ENCODE results near the gene MVB12B. TPM values are rescaled to one million over a fixed set of nuclear protein-coding genes. Genes with fewer than 3 reads are reported as not detected.

The MVB12B gene
- total RNA-seq, 4 donors from 2014 or later, result 10.2 to 25.7 (median 14.0) TPM

- peaks cover 22% of the 10 kb centered on the region for H3K4me1 ChIP-seq
- 89% methylated on average over 10 of the region's 10 CpGs for WGBS
- no peak overlapping the region for H3K27ac ChIP-seq
- no peaks in the 10 kb centered on the region for H3K27me3 ChIP-seq
- no peak overlapping the region for H3K4me3 ChIP-seq
- peaks cover 12% of the 10 kb centered on the region for H3K36me3 ChIP-seq
- no peaks in the 10 kb centered on the region for H3K9me3 ChIP-seq
- DNase-seq (ENCODE audit: low spot score in 2 of 2), result no peak
- TF ChIP-seq EP300 (IDR thresholded peaks at IDR 0.05) (no peak), POLR2AphosphoS5 (IDR thresholded peaks at IDR 0.05) (no peak), CTCF (IDR thresholded peaks at IDR 0.05) (no peak), POLR2A (IDR thresholded peaks at IDR 0.05) (no peak)
Observed at GRCh38 chr9:126399789-126400188, 73.2 kb downstream of the MVB12B start.

- peaks cover 12% of the 10 kb centered on the region for H3K36me3 ChIP-seq
- no peaks in the 10 kb centered on the region for H3K9me3 ChIP-seq
- DNase-seq (ENCODE audit: low spot score in 2 of 2), result no peak
- no peak overlapping the region for H3K4me3 ChIP-seq
- H3K27ac ChIP-seq, result no peak overlapping the region
- no peak for TF ChIP-seq POLR2A (IDR thresholded peaks at IDR 0.05)
- TF ChIP-seq POLR2AphosphoS5 (IDR thresholded peaks at IDR 0.05), result no peak
- TF ChIP-seq CTCF (IDR thresholded peaks at IDR 0.05), result no peak
- no peak for TF ChIP-seq EP300 (IDR thresholded peaks at IDR 0.05)
- H3K4me1 ChIP-seq, result peaks cover 14% of the 10 kb centered on the region
- H3K27me3 ChIP-seq, result no peaks in the 10 kb centered on the region
- WGBS, result 68% methylated on average over 6 of the region's 11 CpGs
Observed at GRCh38 chr9:126400571-126400970, 73.9 kb downstream of the MVB12B start.

GRCh38 chr9:126401107-126401506, 74.5 kb downstream of the MVB12B start:
- whole genome bisulfite sequencing, result 66% methylated on average over 6 of the region's 6 CpGs
- Histone ChIP-seq H3K9me3 (no peaks in the 10 kb centered on the region), H3K4me3 (no peak overlapping the region), H3K36me3 (peaks cover 12% of the 10 kb centered on the region), H3K27me3 (no peaks in the 10 kb centered on the region), H3K27ac (no peak overlapping the region), H3K4me1 (peaks cover 14% of the 10 kb centered on the region)
- TF ChIP-seq EP300 (IDR thresholded peaks at IDR 0.05) (no peak), POLR2A (IDR thresholded peaks at IDR 0.05) (no peak), CTCF (IDR thresholded peaks at IDR 0.05) (no peak), POLR2AphosphoS5 (IDR thresholded peaks at IDR 0.05) (no peak)
- DNase-seq (ENCODE audit: low spot score in 2 of 2), result no peak

GRCh38 chr9:126401581-126401980, 75.0 kb downstream of the MVB12B start:
- WGBS, result 88% methylated on average over 12 of the region's 12 CpGs
- Histone ChIP-seq H3K27ac (no peak overlapping the region), H3K4me1 (peaks cover 15% of the 10 kb centered on the region), H3K9me3 (no peaks in the 10 kb centered on the region), H3K27me3 (no peaks in the 10 kb centered on the region), H3K4me3 (no peak overlapping the region), H3K36me3 (peaks cover 9% of the 10 kb centered on the region)
- TF ChIP-seq POLR2A (IDR thresholded peaks at IDR 0.05) (no peak), EP300 (IDR thresholded peaks at IDR 0.05) (no peak), POLR2AphosphoS5 (IDR thresholded peaks at IDR 0.05) (no peak), CTCF (IDR thresholded peaks at IDR 0.05) (no peak)
- no peak for DNase-seq (ENCODE audit: low spot score in 2 of 2)

- Histone ChIP-seq H3K27me3 (no peaks in the 10 kb centered on the region), H3K9me3 (no peaks in the 10 kb centered on the region), H3K27ac (no peak overlapping the region), H3K36me3 (peaks cover 4% of the 10 kb centered on the region), H3K4me1 (peaks cover 17% of the 10 kb centered on the region), H3K4me3 (no peak overlapping the region)
- no peak for TF ChIP-seq POLR2A (IDR thresholded peaks at IDR 0.05)
- DNase-seq (ENCODE audit: low spot score in 2 of 2), result no peak
- WGBS, result 84% methylated on average over 5 of the region's 5 CpGs
Observed at GRCh38 chr9:126403397-126403796, 76.8 kb downstream of the MVB12B start.

GRCh38 chr9:126404459-126404858, 77.8 kb downstream of the MVB12B start:
- H3K27me3 ChIP-seq, result no peaks in the 10 kb centered on the region
- H3K36me3 ChIP-seq, result peaks cover 8% of the 10 kb centered on the region
- no peak overlapping the region for H3K4me3 ChIP-seq
- H3K4me1 ChIP-seq, result peaks cover 9% of the 10 kb centered on the region
- no peak overlapping the region for H3K27ac ChIP-seq
- H3K9me3 ChIP-seq, result no peaks in the 10 kb centered on the region
- TF ChIP-seq POLR2A (IDR thresholded peaks at IDR 0.05) (no peak), CTCF (IDR thresholded peaks at IDR 0.05) (no peak), EP300 (IDR thresholded peaks at IDR 0.05) (no peak), POLR2AphosphoS5 (IDR thresholded peaks at IDR 0.05) (no peak)
- DNase-seq (ENCODE audit: low spot score in 2 of 2), result no peak
- WGBS, result 97% methylated on average over 11 of the region's 14 CpGs
